Erythroblast (primary cell): Measurements from ENCODE around the gene UHRF1.

Source experiments
- GATA1 ChIP-seq: IDR thresholded peaks from 2 replicates; pipeline ENCODE4 v1.6.1; 2011; ENCODE audit warnings: low read depth, mild to moderate bottlenecking, control low read depth, low read length, moderate library complexity
- POLR2A ChIP-seq: IDR thresholded peaks from 2 replicates; pipeline ENCODE4 v1.6.1; 2011; ENCODE audit warnings: mild to moderate bottlenecking, low read length

DNA sequence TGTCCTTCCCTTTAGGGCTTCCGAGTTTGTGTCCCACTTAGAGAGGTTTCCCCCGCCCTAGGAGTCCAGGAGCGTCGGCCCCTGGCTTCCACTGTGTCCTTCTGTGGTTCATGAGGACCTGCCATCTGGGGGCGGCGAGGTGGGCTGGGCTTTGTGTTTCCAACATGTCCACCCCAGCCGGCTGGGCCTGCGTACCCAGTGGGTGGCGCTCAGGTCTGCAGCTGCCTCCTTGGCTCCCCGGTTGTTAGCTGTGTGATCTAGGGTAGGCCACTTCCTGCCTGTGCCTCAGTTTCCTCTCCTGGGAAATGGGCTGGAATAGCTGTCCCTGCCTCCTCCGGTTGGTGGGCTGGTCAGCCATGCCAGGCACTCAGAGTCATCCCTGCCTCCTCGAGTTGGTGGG, 88.0 kb downstream of the UHRF1 start:
- TF ChIP-seq POLR2A (no peak), GATA1 (no peak)
